Measurements from ENCODE around the gene WDFY4.

DNA sequence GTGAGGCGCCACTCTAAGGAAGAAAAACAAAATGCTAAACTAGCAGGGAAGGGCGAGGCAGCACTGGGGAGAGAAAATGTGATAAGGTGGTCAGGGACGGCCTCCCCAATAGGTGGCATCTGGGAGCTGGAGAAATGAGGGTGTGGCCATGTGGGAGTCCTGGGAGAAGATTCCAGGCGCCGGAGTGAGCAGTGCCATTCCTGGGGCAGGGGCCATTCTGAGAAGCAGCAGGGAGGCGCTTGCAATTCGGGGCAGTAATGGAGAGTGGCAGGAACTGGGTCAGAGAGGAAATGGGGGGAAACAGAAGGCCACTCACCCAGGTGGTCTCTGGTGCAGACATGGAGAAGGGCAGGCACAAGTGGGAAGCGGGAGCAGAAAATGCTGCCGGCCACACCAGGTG is 316.7 kb downstream of the WDFY4 start:
- no peak for TF ChIP-seq CTCF (IDR thresholded peaks at IDR 0.05; ENCODE audit: poor library complexity, severe bottlenecking)
- TF ChIP-seq, protein P1, sequence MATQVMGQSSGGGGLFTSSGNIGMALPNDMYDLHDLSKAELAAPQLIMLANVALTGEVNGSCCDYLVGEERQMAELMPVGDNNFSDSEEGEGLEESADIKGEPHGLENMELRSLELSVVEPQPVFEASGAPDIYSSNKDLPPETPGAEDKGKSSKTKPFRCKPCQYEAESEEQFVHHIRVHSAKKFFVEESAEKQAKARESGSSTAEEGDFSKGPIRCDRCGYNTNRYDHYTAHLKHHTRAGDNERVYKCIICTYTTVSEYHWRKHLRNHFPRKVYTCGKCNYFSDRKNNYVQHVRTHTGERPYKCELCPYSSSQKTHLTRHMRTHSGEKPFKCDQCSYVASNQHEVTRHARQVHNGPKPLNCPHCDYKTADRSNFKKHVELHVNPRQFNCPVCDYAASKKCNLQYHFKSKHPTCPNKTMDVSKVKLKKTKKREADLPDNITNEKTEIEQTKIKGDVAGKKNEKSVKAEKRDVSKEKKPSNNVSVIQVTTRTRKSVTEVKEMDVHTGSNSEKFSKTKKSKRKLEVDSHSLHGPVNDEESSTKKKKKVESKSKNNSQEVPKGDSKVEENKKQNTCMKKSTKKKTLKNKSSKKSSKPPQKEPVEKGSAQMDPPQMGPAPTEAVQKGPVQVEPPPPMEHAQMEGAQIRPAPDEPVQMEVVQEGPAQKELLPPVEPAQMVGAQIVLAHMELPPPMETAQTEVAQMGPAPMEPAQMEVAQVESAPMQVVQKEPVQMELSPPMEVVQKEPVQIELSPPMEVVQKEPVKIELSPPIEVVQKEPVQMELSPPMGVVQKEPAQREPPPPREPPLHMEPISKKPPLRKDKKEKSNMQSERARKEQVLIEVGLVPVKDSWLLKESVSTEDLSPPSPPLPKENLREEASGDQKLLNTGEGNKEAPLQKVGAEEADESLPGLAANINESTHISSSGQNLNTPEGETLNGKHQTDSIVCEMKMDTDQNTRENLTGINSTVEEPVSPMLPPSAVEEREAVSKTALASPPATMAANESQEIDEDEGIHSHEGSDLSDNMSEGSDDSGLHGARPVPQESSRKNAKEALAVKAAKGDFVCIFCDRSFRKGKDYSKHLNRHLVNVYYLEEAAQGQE (IDR thresholded peaks at IDR 0.05; ENCODE audit: borderline replicate concordance), result no peak
- TF ChIP-seq POLR2AphosphoS5 (IDR thresholded peaks at IDR 0.05), result no peak
- no peak for TF ChIP-seq TAF1 (IDR thresholded peaks at IDR 0.05; ENCODE audit: low read depth)
- no peak for TF ChIP-seq RAD21 (conservative IDR thresholded peaks at IDR 0.05)
- no peak for TF ChIP-seq EZH2 (IDR thresholded peaks at IDR 0.05; ENCODE audit: borderline replicate concordance, insufficient read depth, low read length, poor library complexity, severe bottlenecking)
- TF ChIP-seq EP300 (conservative IDR thresholded peaks at IDR 0.05; ENCODE audit: poor library complexity, severe bottlenecking), result no peak
